Effector CD4-positive, alpha-beta T cell (primary cell): ENCODE measurements around the gene WDPCP.
"Not testable (repeated sequence)": the region's sequence is repeated elsewhere in the genome, so short reads cannot be mapped to it uniquely, and the experiment has no call there.

ENCODE experiments used
- DNase-seq: peaks from one replicate; pipeline ENCODE4 v3.0.0-alpha.2; 2020

Gene WDPCP

DNA sequence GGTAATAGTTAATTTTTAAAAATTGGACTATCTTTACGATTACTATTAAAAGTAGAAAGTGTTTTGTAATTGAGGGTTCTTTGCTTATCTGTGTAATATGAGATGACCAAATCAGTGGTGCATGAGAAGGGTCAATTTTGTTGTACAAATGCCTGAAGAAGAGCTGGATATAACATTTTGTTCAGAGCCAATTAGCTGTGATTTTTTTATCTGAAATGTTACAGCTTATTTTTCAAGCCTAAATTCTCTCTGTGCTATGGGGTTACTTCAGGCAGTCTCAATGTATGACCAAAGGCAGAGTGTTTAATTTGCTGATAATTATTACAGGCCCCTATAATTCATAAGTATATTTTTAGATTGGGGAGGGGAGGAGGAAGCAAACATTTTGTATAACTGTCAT, 495.9 kb downstream of the WDPCP start:
- DNase-seq: no peak

DNA sequence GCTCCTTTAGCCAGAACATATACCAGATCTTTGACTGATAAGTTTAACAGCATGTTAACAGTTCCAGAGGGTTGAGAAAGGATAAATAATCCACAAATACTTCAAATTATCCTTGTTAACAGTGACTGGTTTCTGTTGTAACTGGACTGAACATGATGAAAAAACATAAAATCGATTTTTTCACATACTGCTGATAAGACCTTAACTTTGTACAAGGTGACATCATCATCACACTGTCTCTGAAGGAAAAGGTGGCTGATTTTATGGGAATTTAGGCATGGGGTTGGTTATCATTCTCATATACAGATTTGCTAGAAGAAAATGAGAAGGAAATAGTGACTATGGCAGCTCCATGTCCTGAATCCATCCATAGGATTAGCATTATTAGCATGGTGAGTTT, 501.6 kb downstream of the WDPCP start:
- DNase-seq: no peak

DNA sequence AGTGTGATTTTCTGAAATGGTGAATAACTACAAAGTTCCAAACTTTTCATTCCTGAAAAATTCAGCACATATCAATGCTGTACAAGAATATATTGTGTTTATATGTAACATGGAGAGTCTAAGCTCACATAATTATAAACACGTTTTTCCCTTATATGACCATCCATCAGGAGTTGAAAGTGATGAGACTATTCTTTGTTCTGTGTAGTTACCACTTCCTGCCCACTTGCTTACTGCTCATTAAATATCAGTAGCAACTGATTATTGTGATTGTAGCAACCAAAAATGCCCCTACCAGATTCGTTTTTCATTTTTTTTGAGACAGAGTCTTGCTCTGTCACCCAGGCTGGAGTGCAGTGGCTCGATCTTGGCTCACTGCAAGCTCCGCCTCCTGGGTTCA, 506.9 kb downstream of the WDPCP start:
- DNase-seq: no peak

DNA sequence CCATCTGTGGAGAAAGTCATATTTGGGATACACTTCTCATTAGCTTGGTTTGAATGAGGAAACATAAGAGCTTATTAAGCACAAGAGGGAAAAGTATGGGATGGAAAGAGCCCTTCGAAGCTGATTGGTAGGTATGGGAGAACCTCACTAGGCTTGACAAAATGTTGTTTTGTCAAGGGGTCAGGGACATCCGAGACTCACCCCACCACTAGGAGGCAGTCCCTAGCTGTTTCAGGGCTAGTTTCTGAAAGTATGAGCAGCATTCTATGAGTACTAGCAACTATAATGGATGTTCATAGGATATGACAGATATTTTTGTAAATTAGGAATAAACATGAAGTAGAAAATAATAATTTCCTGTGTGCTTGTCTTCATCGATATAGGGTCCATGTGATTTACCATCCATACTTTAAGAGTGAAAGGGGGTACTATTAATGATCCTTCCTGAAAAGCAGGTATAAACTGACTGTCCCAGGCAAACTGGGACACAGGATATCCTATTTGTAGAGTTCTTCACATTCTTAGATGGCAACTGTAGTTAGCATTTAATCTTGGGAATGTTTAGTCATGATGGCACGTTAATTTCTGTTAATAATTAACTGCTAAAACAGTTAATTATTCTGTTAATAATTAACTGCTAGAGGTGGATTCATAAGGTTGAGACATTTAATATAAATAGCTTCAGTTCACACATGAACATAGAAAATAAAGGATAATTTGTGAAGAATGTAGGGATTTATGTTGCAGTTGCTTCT, 509.2 kb downstream of the WDPCP start:
- DNase-seq: no peak

DNA sequence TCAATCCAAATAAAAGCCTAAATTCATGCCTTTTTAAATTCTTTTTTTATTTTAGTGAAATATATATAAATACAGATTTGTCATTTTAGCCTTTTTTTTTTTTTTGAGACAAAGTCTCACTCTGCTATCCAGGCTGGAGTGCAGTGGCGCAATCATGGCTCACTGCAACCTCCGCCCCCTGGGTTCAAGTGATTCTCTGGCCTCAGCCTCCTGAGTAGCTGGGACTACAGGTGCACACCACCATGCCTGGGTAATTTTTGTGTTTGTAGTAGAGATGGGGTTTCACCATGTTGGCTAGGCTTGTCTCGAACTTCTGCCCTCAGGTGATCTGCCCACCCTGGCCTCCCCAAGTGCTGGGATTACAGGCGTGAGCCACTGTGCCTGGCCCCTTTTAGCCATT, 513.9 kb downstream of the WDPCP start:
- not testable (repeated sequence) for DNase-seq

DNA sequence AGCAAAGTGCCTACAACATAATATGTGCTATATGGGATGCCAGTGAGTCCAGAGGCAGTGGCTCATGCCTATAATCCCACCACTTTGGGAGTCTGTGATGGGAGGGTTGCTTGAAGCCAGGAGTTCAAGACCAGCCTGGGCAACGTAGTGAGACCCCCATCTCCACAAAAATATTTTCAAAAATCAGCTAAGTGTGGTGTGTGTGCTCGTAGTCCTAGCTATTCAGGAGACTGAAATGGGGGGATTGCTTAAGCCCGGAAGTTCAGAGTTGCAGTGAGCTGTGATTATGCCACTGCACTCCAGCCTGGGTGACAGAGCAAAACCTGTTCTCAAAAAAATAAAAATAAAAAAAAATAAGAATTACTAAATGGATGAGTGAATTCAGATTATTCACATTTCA, 514.3 kb downstream of the WDPCP start:
- DNase-seq: no peak

DNA sequence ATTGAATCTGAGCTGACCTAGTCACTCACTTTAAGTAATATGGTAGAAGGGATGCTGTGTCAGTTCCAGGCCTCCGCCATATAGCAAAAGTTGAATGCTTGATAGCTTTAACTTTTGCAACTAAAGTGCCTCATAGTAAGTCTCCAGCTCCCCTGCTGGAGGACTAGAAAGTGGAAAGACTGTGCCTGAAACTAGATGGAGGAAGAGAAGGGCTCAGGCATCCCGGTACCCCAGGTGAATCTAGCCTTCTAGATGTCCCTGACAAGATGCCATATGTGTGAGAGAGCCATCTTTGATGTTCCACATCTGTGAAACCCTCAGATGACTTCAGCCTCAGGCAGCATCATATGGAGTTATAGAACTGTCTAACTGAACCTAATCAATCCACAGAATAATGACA, 516.6 kb downstream of the WDPCP start:
- DNase-seq: no peak
